Measurements from ENCODE around the gene CLCA1.

Gene CLCA1, protein sequence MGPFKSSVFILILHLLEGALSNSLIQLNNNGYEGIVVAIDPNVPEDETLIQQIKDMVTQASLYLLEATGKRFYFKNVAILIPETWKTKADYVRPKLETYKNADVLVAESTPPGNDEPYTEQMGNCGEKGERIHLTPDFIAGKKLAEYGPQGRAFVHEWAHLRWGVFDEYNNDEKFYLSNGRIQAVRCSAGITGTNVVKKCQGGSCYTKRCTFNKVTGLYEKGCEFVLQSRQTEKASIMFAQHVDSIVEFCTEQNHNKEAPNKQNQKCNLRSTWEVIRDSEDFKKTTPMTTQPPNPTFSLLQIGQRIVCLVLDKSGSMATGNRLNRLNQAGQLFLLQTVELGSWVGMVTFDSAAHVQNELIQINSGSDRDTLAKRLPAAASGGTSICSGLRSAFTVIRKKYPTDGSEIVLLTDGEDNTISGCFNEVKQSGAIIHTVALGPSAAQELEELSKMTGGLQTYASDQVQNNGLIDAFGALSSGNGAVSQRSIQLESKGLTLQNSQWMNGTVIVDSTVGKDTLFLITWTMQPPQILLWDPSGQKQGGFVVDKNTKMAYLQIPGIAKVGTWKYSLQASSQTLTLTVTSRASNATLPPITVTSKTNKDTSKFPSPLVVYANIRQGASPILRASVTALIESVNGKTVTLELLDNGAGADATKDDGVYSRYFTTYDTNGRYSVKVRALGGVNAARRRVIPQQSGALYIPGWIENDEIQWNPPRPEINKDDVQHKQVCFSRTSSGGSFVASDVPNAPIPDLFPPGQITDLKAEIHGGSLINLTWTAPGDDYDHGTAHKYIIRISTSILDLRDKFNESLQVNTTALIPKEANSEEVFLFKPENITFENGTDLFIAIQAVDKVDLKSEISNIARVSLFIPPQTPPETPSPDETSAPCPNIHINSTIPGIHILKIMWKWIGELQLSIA

DNA sequence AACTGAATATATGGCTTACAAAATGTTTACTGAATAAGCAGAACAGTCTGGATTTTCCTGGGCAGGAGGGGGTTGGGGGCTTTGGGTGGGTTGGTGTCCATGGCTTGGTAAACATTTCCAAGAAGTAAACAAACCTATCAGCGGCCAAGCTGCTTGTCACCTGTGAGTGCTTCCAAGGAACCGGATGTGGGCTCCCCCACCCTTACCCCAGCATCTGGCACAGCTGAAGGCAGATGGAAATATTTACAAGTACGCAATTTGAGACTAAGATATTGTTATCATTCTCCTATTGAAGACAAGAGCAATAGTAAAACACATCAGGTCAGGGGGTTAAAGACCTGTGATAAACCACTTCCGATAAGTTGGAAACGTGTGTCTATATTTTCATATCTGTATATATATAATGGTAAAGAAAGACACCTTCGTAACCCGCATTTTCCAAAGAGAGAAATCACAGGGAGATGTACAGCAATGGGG lies at the start of gene CLCA1:
TSS of gene CLCA1 (plus strand) at position 427 of the 477 bp plus-strand sequence. CDS start at position 472, 45 bp downstream.
- DNase-seq, result no peak

DNA sequence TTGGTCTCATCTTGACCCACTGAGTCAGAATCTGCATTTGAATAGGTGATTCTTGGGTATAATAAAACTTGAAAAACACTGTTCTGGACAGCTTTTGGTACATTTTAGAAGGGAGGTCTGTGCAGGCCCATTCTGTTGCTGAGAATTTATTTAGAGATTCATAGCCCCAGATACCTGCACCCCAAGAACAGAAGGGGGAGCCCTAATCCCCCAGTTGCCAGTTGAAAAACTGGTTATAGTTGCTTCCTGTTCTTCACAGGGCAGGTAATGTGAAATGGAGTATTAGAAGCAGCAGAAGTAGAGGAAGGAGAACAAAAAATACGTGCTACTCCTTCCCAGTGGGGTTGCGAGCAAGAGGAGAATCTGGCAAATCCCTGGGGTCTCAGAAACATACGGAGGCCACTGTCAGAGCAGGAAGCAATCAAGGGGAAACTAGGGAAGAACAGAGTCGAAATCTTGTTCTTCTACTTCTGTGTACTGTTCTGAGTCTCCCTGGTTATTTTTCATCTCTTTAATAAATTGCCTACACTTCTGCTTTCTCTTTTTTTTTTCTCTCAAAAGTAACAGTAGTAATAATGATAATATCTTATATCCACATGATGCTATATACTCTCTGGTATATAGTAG lies 49.3 kb upstream of the CLCA1 start:
- DNase-seq, result peak; percentile 20

DNA sequence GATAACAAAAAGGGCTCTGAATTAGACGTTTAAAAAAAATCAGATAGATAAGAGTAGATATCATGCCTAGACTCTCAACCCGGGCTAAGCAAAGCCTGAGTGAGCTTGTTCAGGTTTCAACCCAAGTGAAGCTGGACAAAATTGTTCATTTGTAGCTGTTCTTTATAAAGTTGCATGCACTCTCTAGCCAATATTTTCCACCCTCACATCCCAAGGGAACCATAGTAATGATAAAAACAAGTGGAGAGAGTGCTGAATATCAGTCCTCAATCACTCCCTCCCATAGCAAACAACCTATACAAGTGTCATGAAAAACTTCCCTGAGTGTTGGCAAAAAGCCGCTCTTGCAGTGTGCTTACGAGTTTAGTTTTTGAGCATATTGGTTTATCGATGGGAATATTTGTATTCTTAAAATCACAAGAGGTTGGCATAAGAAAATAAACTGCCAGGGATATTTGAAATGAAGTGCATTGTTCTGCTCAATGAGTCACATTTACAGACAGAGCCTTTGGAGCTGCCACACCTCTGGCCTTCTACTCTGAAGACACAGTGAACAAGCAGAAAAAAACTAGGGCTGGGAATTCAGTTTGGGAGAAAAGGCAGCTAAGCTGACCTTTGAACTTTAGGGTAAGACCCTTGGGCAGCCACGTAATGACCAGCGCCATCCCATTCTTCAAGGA lies 47.0 kb upstream of the CLCA1 start:
- DNase-seq, result no peak

DNA sequence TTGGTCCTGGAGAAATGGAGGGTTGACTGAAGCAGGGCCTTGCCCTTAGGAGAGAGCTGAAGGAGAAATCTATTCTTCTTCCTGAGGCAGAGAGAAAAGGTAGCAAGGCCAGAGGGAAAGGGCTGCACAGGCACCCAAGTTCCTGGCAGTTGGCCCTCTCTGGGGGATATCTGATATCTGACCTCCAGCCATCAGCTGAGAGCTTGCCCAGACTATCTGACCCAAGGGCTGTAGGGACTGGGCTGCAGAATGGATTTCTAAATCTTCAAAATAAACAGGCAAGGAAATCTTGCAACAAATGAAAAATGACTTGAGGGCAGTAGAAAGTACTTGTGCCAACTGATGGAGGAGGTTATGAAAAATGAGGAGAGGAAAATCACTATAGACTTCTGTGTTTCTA lies 45.3 kb upstream of the CLCA1 start:
- no peak for DNase-seq

DNA sequence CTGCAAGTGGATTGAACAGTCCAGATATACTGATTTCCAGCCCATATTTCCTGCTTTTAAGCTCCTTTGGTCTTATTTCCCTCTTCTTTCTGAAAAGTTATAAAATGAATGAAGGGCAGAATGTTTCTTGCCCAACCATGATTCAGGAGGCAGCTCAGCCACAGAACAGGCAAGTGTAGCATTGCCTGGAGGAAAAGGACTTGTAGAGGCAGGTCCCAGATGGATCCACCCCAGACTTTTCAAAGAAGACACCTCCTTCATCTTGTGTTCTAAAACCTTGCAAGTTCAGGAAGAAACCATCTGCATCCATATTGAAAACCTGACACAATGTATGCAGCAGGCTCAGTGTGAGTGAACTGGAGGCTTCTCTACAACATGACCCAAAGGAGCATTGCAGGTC lies 44.9 kb upstream of the CLCA1 start, which contains the start of gene CLCA2:
TSS of gene CLCA2 (plus strand) at position 299 of the 400 bp plus-strand sequence. CDS start at position 376, 77 bp downstream.
- DNase-seq, result no peak

DNA sequence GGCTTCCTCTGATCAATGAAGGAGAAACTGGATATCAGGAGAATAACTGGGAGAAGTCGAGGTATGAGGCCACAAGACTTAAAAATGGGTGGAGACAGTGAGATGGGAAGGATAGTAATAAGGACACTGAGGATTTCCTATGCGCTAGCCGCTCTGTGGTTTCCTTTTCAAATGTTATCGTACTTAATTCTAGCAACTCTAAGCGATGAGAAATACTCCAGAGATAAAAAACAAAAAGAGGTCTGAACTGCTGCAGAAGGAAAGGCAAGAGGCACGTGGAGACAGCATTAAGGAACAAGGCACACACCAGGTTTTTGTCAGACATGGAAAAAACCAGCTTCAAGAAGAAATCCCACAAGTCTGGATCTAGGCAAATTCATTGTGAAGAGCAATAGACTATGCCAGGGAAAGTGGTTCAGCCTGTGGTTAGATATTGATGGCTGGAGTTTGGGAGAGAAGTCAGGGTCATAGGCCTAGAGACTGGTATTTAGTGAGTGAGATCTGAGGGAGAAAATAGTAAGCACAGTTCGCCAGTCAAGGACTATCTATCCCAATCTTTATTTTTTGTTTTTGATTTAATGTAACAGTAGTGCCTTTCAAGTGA lies 39.5 kb upstream of the CLCA1 start:
- DNase-seq, result no peak

DNA sequence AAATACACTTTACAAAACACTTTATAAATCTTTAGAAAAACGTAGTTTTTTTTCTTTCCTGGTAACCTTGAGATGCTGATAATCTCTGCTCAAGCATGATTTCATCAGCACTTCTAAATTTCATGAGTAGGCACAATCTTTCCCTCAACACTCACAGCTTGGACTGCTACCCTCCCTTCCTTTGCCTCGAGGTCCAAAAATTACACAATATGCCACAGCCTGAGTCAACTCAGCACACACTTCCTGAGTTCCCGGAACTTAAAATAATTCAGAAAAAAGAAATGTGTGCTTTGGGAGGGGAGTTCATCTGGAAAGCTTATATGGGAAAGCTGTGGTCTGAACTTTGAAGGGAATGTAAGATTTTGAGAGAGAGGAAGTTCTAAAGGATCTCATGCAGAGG lies 38.9 kb upstream of the CLCA1 start:
- DNase-seq, result no peak

DNA sequence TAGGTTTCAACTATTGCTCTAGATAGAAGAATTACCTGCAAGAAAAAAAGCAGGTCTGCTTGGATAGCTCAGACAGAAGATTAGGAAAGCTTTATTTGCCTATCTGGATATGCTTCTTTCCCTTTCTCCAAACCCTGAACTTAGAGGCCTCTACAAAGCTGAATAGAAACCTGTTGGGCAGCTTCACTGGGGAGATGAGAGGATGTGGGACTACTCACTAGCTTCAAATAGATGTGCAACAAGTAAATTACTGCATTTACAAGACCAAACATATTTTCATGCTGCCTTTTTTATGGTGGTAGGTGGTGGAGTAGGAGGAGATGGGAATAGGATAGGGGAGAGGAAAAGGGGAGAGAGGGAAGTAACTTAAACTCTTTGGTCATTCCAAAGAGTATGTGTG lies 38.4 kb upstream of the CLCA1 start:
- no peak for DNase-seq

DNA sequence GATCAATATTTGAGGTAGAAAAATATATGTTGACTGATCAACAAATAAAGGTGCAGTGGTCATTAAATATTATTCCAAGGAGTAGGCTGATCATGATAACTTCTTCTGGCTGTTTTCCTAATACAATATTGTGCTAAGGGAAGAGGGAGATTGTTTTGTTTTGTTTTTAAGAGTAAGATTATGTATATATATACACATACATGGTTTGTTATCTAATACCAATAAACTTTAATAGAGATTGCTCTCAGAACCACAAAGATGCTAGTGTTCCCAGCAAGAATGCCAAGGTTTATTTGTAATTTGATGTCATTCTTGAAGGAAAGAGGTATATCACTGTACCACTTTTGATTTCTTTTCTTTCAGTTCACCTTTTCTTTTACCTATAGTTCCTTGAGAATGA lies 34.7 kb upstream of the CLCA1 start:
- DNase-seq, result no peak

DNA sequence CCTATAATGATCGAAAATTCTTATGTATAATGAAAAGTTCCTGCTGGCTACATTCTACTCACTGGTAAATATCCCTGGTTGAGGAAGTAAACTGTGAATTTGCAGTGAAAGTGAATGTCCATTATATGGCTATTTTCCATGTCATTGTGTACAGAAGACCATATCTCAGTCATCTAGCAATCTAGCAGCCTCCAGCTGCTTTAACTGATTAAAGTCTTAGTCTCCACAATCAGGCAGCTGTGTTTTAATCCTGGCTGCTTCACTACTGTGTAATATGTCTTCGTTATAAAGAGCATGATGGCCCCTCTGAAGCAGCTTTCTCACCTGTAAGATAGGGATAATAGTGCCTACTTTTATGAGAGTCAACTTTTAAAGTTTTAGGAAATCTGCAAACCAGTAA lies 33.4 kb upstream of the CLCA1 start:
- no peak for DNase-seq

DNA sequence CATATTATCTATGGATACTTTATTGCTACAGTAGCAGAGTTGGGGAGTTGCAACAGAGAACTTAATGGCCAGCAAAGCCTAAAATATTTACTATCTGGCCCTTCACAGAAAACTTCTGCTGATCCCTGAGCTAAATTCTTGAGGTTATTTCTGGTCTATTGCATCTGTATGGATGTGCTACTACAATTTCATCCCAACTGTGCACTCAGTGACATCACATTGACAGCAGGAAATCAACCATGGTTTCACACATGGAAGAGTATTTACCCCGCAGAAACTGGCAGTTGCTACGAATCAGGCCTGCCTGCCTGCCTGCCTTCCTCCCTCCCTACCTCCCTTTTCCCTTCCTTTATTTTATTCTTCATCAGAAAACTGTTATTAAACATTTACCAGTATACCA lies 32.7 kb upstream of the CLCA1 start:
- DNase-seq, result no peak

DNA sequence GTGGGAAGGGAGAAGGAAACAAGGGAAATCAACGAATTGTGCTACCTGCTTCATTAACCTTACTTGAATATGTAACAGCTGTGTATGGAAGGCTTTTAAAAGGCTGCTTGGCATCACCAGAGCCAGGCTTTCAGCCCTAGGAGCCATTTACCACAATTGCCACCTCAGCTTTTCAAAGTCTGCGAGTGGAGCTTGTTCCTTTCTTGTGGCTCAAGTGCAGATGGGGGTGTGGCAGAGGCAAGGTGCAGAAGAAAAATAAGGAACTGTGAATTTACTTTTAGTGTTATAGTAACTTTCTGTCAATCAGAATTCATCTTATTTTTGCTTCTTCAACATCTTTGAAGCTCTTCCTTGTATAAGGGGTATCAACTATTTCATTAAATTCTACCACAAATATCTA lies 27.1 kb upstream of the CLCA1 start:
- DNase-seq, result no peak

DNA sequence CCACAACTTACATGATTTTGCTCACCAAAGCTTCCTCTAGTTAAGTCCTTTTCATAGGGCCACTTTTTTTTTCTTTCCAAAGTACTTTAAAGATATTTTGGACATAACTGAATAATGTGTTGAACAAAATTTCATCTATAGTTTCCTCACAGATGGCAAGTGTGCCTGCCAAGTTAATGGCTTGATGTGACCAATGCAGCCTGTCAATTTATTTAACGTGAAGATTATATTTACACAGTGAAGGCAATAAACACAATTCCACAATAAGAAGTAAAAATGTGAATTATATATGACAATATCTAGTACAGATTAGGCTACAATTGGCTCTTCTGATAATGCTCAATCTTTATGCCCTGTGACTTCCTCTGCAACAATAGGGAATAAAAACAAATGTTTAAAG lies 26.7 kb upstream of the CLCA1 start:
- no peak for DNase-seq

DNA sequence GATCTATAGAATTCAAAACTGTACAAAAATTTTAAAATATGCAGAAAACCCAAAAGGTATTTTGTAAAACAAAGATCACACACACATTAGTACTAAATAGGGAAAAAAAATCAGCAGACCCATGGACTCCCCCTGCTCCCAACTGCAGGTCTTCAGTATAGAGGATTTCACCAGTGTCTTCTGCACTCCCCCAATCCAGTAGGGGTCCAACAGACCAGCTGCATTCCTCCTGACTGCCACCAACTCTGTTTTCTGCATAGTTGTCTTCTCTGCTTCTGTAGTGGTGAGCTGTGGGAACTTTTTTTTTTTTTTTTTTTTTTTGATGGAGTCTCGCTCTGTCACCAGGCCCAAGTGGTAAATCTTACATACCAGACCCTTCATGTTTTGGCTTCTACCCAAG lies 22.8 kb upstream of the CLCA1 start:
- no peak for DNase-seq

DNA sequence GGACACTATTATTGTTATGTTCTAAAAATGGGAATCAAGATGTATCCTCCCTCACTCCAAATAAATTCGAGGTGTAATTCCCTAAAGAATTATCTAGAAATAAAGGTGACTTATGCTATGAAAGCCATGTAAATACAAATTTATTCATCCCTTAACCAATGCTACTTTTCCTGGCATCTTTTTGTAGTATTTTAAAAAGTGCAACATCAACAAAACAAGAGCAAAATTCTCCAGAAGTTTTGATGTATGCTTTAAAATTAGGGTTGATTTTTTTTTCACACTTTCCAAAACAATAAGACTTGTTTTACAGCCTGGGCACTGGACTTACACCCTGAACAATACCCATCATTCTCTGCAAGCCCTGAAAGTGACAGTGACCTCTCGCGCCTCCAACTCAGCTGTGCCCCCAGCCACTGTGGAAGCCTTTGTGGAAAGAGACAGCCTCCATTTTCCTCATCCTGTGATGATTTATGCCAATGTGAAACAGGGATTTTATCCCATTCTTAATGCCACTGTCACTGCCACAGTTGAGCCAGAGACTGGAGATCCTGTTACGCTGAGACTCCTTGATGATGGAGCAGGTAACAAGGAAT lies 21.4 kb upstream of the CLCA1 start:
- DNase-seq, result no peak

DNA sequence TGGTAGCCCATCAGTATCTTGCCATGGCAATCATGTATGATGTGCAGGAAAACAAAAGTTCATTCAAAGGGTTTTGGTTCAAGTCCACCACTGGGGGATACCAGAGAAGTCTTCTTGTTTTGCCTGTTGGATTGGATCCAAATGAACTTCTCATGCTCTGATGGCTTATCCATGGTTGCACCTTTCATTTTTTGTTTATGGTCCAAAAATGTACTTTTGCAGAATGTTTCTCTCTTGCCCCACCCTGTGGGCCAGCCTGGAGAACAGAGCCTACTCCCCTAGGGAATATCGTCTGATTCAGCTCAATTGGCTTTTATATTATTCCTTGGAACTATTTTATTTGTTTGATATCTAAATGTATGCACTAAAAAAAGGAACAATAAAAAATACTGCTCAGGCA lies 20.1 kb upstream of the CLCA1 start:
- no peak for DNase-seq

DNA sequence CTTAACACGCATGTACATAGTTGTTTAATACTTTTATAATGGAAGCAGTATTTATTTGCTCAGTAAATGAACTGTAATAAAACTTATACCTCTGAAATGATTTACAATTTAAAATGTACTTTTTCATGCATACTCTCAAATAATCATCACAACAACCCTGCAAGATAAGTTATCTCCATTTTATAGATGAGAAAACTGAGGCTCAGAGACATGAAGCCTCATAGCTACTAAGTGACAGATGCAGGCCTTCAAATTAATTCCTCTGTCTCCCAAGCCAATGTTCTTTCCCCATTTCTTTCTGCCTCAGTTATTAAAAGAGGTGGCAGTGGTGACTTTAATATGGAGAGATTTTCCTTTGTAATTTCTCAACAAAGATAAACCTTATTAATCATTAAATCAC lies 19.6 kb upstream of the CLCA1 start:
- no peak for DNase-seq

DNA sequence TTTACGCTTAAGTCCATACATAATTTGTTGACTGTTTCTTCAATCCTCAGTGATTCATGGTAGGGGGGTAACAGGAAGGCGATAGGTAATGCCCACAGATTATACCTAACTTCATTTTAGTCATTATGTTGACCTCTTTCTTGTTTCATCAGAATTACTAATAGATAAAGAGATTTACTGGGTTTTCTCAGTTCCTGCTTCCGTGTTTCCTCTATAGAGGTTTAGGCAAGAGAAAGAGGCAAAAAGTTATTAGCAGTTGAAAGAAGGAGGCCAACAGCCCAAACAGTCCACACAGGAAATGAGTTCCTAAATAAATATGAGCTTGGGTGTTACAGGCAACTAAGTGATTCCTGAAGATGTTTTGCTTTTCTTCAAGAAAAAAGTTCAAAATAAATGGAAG lies 17.9 kb upstream of the CLCA1 start:
- no peak for DNase-seq

DNA sequence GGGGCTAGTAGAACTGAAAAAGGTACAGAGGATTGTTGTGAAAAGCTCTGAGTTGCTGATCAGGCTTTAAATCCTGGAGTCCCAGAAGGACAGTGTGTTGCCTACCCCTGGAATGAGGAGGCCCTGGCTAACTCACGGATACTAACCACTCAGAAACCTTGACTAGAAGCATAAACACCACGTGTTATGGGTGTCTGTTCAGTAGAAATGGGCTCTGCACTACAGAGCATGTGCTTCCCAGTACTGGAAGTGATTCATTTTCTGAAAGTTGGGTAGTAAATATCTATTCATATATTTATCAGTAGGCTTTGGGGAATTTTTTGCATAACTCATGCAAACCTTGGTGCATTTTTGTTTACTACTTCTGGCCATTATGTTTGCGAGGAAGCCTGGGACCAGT lies 15.1 kb upstream of the CLCA1 start:
- no peak for DNase-seq

DNA sequence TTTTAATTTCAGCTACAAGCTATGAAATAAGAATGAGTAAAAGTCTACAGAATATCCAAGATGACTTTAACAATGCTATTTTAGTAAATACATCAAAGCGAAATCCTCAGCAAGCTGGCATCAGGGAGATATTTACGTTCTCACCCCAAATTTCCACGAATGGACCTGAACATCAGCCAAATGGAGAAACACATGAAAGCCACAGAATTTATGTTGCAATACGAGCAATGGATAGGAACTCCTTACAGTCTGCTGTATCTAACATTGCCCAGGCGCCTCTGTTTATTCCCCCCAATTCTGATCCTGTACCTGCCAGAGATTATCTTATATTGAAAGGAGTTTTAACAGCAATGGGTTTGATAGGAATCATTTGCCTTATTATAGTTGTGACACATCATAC lies 13.7 kb upstream of the CLCA1 start:
- no peak for DNase-seq

DNA sequence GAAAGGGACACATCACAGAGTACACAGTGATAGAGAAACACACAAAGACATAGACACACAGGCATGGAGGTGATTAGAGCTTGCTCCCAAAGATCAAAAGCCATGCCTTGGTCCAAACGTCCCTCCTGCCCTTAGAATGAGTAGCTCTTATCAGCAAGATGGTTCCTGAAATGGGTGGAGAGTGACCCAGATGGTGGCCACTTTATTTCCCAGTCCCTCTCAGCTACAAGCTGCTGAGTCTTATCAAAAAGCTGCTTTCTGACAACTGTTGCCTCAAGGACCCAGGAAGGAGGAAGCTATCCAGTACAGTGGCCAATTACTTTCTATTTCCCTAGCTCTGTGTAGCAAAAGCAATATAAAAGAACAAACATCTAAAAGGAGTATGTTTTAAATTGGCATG lies 7.7 kb upstream of the CLCA1 start:
- no peak for DNase-seq

DNA sequence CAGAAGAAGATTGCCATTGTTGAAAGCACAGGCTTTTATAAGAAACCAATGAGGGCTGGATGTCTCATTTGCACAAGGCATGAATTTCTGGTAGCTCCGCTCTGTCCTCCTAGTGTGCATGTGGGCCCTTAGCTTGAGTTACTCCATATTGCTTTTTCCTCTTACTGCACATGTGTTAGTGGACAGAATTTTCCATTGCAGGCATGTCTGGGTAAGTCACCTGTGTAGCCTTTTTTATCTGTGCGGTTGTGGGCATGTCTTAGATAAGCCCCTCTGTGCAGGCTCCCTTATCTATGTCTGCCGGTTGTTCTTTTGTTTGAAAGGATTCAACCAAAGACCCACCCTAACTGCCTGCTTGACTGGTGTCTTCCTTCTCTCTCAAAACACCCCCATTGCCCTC lies 7.2 kb upstream of the CLCA1 start:
- no peak for DNase-seq
